ENCODE results near the gene MED29. TPM values are rescaled to one million over a fixed set of nuclear protein-coding genes. Genes with fewer than 3 reads are reported as not detected.

Gene MED29
- total and polyA plus RNA-seq, 2 experiments from 2014 or later = 43.8 to 59.6 TPM

GRCh38 chr19:39355253-39355652 lies 35.9 kb upstream of the MED29 start:
- H3K4me1 ChIP-seq (ENCODE audit: low read depth) = no peaks in the 10 kb centered on the region
- no peak overlapping the region for H3K4me3 ChIP-seq
- no peak for DNase-seq (ENCODE audit: low read depth in 1 of 2, low spot score in 1 of 2)
- no peak overlapping the region for H3K27ac ChIP-seq
- H3K36me3 ChIP-seq = peaks cover 63% of the 10 kb centered on the region
- H3K9me3 ChIP-seq (ENCODE audit: low read depth) = no peaks in the 10 kb centered on the region
- TF ChIP-seq CTCF (IDR thresholded peaks at IDR 0.05; ENCODE audit: low read depth, low read length) = no peak
- no peaks in the 10 kb centered on the region for H3K27me3 ChIP-seq

GRCh38 chr19:39356073-39356472 lies 35.1 kb upstream of the MED29 start:
- no peak for TF ChIP-seq CTCF (IDR thresholded peaks at IDR 0.05; ENCODE audit: low read depth, low read length)
- peaks cover 65% of the 10 kb centered on the region for H3K36me3 ChIP-seq

GRCh38 chr19:39356647-39357046 lies 34.5 kb upstream of the MED29 start:
- no peaks in the 10 kb centered on the region for H3K9me3 ChIP-seq (ENCODE audit: low read depth)
- H3K27me3 ChIP-seq = no peaks in the 10 kb centered on the region
- DNase-seq (ENCODE audit: low read depth in 1 of 2, low spot score in 1 of 2) = no peak
- H3K27ac ChIP-seq = no peak overlapping the region
- TF ChIP-seq CTCF (IDR thresholded peaks at IDR 0.05; ENCODE audit: low read depth, low read length) = no peak
- peaks cover 68% of the 10 kb centered on the region for H3K36me3 ChIP-seq
- H3K4me3 ChIP-seq = no peak overlapping the region
- H3K4me1 ChIP-seq (ENCODE audit: low read depth) = no peaks in the 10 kb centered on the region

More at GRCh38 chr19:39356073-39356472, 35.1 kb upstream of the MED29 start:
- no peak overlapping the region for H3K4me3 ChIP-seq
- DNase-seq (ENCODE audit: low read depth in 1 of 2, low spot score in 1 of 2) = no peak
- H3K4me1 ChIP-seq (ENCODE audit: low read depth) = no peaks in the 10 kb centered on the region
- no peak overlapping the region for H3K27ac ChIP-seq
- H3K27me3 ChIP-seq = no peaks in the 10 kb centered on the region
- H3K9me3 ChIP-seq (ENCODE audit: low read depth) = no peaks in the 10 kb centered on the region

GRCh38 chr19:39359026-39359425 lies 32.2 kb upstream of the MED29 start:
- no peaks in the 10 kb centered on the region for H3K9me3 ChIP-seq (ENCODE audit: low read depth)
- no peak for TF ChIP-seq CTCF (IDR thresholded peaks at IDR 0.05; ENCODE audit: low read depth, low read length)

GRCh38 chr19:39360599-39360998 lies 30.6 kb upstream of the MED29 start:
- no peak for DNase-seq (ENCODE audit: low read depth in 1 of 2, low spot score in 1 of 2)
- Histone ChIP-seq H3K36me3 (peaks cover 47% of the 10 kb centered on the region), H3K4me3 (no peak overlapping the region)

More at GRCh38 chr19:39359026-39359425, 32.2 kb upstream of the MED29 start:
- DNase-seq (ENCODE audit: low read depth in 1 of 2, low spot score in 1 of 2) = no peak
- Histone ChIP-seq H3K4me1 (ENCODE audit: low read depth) (no peaks in the 10 kb centered on the region), H3K4me3 (no peak overlapping the region), H3K27me3 (no peaks in the 10 kb centered on the region), H3K36me3 (peaks cover 61% of the 10 kb centered on the region), H3K27ac (no peak overlapping the region)

More at GRCh38 chr19:39360599-39360998, 30.6 kb upstream of the MED29 start:
- H3K4me1 ChIP-seq (ENCODE audit: low read depth) = no peaks in the 10 kb centered on the region
- H3K27me3 ChIP-seq = no peaks in the 10 kb centered on the region
- no peak for TF ChIP-seq CTCF (IDR thresholded peaks at IDR 0.05; ENCODE audit: low read depth, low read length)
- no peak overlapping the region for H3K27ac ChIP-seq
- H3K9me3 ChIP-seq (ENCODE audit: low read depth) = no peaks in the 10 kb centered on the region
